ENCODE results near the gene GPATCH2. TPM values are rescaled to one million over a fixed set of nuclear protein-coding genes. Genes with fewer than 3 reads are reported as not detected.

Gene GPATCH2
- total and polyA plus RNA-seq, 2 donors (not counting 1 experiment from before 2014, with no cell fraction given), result 10.5 to 22.0 TPM

DNA sequence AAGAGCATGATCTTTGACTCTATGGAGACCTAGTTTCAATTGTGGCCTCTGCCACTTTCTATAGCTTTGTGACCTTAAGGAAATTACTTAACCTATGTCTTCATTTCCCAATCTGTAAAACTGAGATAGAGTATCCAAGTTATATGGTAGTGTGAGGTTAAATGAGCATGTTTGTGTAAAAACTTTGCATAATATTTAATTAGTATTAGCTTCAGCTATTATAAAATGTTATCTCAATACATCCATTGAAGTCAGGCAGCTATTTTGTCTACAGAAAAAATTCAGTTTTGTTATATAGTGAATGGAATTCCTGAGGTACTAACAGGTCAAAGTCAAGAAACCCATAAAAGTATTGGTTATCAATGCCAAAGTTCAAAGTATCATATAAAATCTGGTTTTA, 53.6 kb downstream of the GPATCH2 start:
- Histone ChIP-seq H2AFZ (ENCODE audit: low read length) (no peak overlapping the region), H3K27ac (ENCODE audit: insufficient read depth, low read length) (no peak overlapping the region), H4K20me1 (ENCODE audit: control insufficient read depth, extremely low read depth, insufficient read depth, low read length) (no peaks in the 10 kb centered on the region), H3K27me3 (ENCODE audit: control insufficient read depth, insufficient read depth, low read length) (no peaks in the 10 kb centered on the region), H3K79me2 (ENCODE audit: control insufficient read depth, insufficient read depth, low read length) (no peaks in the 10 kb centered on the region), H3K9me3 (ENCODE audit: control insufficient read depth, insufficient read depth, low read depth, low read length) (no peaks in the 10 kb centered on the region), H3K4me2 (ENCODE audit: extremely low read depth, insufficient read depth, low read length) (no peak overlapping the region), H3K36me3 (ENCODE audit: control insufficient read depth, insufficient read depth, low read length) (no peaks in the 10 kb centered on the region), H3K9ac (ENCODE audit: insufficient read depth, low read length) (no peak overlapping the region), H3K4me3 (replicated peaks in 1 of 4; ENCODE audit: control extremely low read depth in 1 of 4, insufficient read depth in 1 of 4, low read depth in 3 of 4, low read length in 4 of 4) (no peak overlapping the region), H3K4me1 (ENCODE audit: control insufficient read depth, extremely low read depth, insufficient read depth, low read length) (no peaks in the 10 kb centered on the region)
- TF ChIP-seq EZH2 (IDR thresholded peaks at IDR 0.05; ENCODE audit: low read length, missing control alignments) (no peak), CTCF (conservative IDR thresholded peaks at IDR 0.05 in 1 of 2, IDR thresholded peaks at IDR 0.05 in 1 of 2; ENCODE audit: low read depth in 1 of 2, low read length in 2 of 2) (no peak)
- DNase-seq (ENCODE audit: low read depth in 2 of 2), result no peak

DNA sequence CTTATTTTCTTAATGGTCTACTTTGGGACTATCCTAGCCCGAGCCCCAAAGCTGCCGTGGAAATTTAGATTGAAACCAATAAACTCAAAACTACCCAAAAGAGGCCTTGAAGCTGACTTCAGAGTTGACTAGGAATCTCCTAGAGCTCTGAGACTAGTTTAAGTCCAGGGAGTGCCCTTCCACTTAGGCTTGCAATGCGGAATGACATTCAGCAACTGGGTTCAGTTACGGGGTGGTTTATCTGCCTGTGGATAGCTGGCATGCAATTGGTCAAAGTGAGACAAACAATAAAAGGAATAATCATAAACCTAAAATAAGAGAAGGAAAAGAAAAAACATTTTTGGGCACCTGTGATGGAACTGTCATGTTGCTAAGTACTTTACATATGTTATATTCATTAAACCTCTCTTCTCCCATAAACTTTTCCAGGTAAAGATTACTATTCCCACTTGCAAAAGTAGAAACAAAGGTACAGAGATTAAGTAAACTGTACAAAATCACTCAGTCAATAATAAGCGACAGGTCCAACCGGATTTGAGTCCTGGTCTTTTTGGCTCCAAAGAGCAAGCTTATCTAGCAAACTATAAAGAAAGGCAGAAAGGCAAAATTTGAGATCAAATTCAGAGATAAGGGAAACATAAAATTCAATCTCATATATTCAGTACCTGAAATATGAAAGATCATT, 56.5 kb downstream of the GPATCH2 start:
- TF ChIP-seq EZH2 (IDR thresholded peaks at IDR 0.05; ENCODE audit: low read length, missing control alignments) (no peak), CTCF (conservative IDR thresholded peaks at IDR 0.05 in 1 of 2, IDR thresholded peaks at IDR 0.05 in 1 of 2; ENCODE audit: low read depth in 1 of 2, low read length in 2 of 2) (no peak)
- Histone ChIP-seq H3K36me3 (ENCODE audit: control insufficient read depth, insufficient read depth, low read length) (no peaks in the 10 kb centered on the region), H3K9ac (ENCODE audit: insufficient read depth, low read length) (no peak overlapping the region), H3K79me2 (ENCODE audit: control insufficient read depth, insufficient read depth, low read length) (no peaks in the 10 kb centered on the region), H3K27ac (ENCODE audit: insufficient read depth, low read length) (no peak overlapping the region), H3K9me3 (ENCODE audit: control insufficient read depth, insufficient read depth, low read depth, low read length) (no peaks in the 10 kb centered on the region), H3K4me2 (ENCODE audit: extremely low read depth, insufficient read depth, low read length) (no peak overlapping the region), H2AFZ (ENCODE audit: low read length) (no peak overlapping the region), H3K4me3 (replicated peaks in 1 of 4; ENCODE audit: control extremely low read depth in 1 of 4, insufficient read depth in 1 of 4, low read depth in 3 of 4, low read length in 4 of 4) (no peak overlapping the region), H4K20me1 (ENCODE audit: control insufficient read depth, extremely low read depth, insufficient read depth, low read length) (no peaks in the 10 kb centered on the region), H3K4me1 (ENCODE audit: control insufficient read depth, extremely low read depth, insufficient read depth, low read length) (no peaks in the 10 kb centered on the region), H3K27me3 (ENCODE audit: control insufficient read depth, insufficient read depth, low read length) (no peaks in the 10 kb centered on the region)
- no peak for DNase-seq (ENCODE audit: low read depth in 2 of 2)

DNA sequence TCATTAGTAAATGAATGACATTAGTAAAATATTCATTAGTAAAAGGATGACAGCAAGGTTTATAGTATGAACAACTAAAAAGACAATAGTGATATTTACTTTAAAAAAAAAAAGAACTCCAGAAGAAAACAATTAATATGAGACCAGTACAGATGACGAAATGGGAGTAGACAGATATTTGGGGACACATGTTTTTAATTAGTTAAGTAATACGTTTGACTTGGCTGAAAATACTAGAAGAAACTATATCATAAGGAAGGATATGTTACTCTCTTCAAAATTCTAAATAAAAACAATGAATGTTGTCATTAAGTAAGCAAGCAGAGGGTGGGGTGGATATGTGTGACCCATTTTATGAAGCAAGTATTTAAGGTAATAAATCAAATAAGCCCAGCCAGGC, 61.9 kb downstream of the GPATCH2 start:
- Histone ChIP-seq H3K27ac (ENCODE audit: insufficient read depth, low read length) (no peak overlapping the region), H3K4me3 (replicated peaks in 1 of 4; ENCODE audit: control extremely low read depth in 1 of 4, insufficient read depth in 1 of 4, low read depth in 3 of 4, low read length in 4 of 4) (no peak overlapping the region), H3K9ac (ENCODE audit: insufficient read depth, low read length) (no peak overlapping the region), H3K79me2 (ENCODE audit: control insufficient read depth, insufficient read depth, low read length) (no peaks in the 10 kb centered on the region), H4K20me1 (ENCODE audit: control insufficient read depth, extremely low read depth, insufficient read depth, low read length) (no peaks in the 10 kb centered on the region), H3K4me1 (ENCODE audit: control insufficient read depth, extremely low read depth, insufficient read depth, low read length) (no peaks in the 10 kb centered on the region), H2AFZ (ENCODE audit: low read length) (no peak overlapping the region), H3K9me3 (ENCODE audit: control insufficient read depth, insufficient read depth, low read depth, low read length) (no peaks in the 10 kb centered on the region), H3K4me2 (ENCODE audit: extremely low read depth, insufficient read depth, low read length) (no peak overlapping the region), H3K27me3 (ENCODE audit: control insufficient read depth, insufficient read depth, low read length) (no peaks in the 10 kb centered on the region), H3K36me3 (ENCODE audit: control insufficient read depth, insufficient read depth, low read length) (no peaks in the 10 kb centered on the region)
- TF ChIP-seq EZH2 (IDR thresholded peaks at IDR 0.05; ENCODE audit: low read length, missing control alignments) (no peak), CTCF (conservative IDR thresholded peaks at IDR 0.05 in 1 of 2, IDR thresholded peaks at IDR 0.05 in 1 of 2; ENCODE audit: low read depth in 1 of 2, low read length in 2 of 2) (no peak)
- no peak for DNase-seq (ENCODE audit: low read depth in 2 of 2)

All from fibroblast of lung (primary cell).